ENCODE measurements around the gene CA10. TPM values are rescaled to one million over a fixed set of nuclear protein-coding genes. Genes with fewer than 3 reads are reported as not detected.

The CA10 gene
- total RNA-seq, 1 experiment from 2014 or later: 0.46 TPM

- Histone ChIP-seq H3K4me2 (ENCODE audit: insufficient read depth, insufficient read length, low read length) (no peak overlapping the region), H3K4ac (ENCODE audit: low read depth, low read length) (no peak overlapping the region), H3K9me3 (ENCODE audit: control insufficient read depth, low read depth, low read length) (no peaks in the 10 kb centered on the region), H3T11ph (ENCODE audit: low read length) (no peak overlapping the region), H3K4me1 (ENCODE audit: insufficient read depth, low read length) (no peaks in the 10 kb centered on the region), H2AFZ (ENCODE audit: low read length) (no peak overlapping the region), H3K56ac (ENCODE audit: insufficient read length, low read depth, low read length) (no peak overlapping the region), H2BK120ac (ENCODE audit: low read depth, low read length, poor library complexity, severe bottlenecking) (no peak overlapping the region), H3K23me2 (ENCODE audit: insufficient read length, low read depth, low read length, poor library complexity, severe bottlenecking) (no peaks in the 10 kb centered on the region), H2BK12ac (ENCODE audit: insufficient read length, low read depth, low read length) (no peak overlapping the region), H4K8ac (replicated peaks; ENCODE audit: insufficient read length, low read depth, low read length) (no peak overlapping the region), H2BK15ac (ENCODE audit: low read depth, low read length) (no peak overlapping the region), H2BK5ac (ENCODE audit: insufficient read length, low read length) (no peak overlapping the region), H2AK5ac (ENCODE audit: insufficient read length, low read length) (no peak overlapping the region), H4K20me1 (ENCODE audit: control insufficient read depth, insufficient read depth, insufficient read length) (no peaks in the 10 kb centered on the region), H3K27ac (ENCODE audit: insufficient read length, low read depth, low read length) (no peak overlapping the region), H3K79me2 (ENCODE audit: insufficient read depth, low read length) (no peaks in the 10 kb centered on the region), H3K23ac (ENCODE audit: insufficient read length, low read depth, low read length) (no peak overlapping the region), H3K18ac (ENCODE audit: insufficient read length, low read depth, low read length) (no peak overlapping the region), H3K27me3 (ENCODE audit: insufficient read depth, low read length) (no peaks in the 10 kb centered on the region), H3K14ac (ENCODE audit: insufficient read depth, low read length) (no peak overlapping the region), H3K9ac (ENCODE audit: extremely low read depth, insufficient read length, low read length) (no peak overlapping the region), H3K79me1 (ENCODE audit: insufficient read depth, low read depth, low read length, poor library complexity, severe bottlenecking) (no peaks in the 10 kb centered on the region), H2BK20ac (ENCODE audit: low read depth, low read length, poor library complexity, severe bottlenecking) (no peak overlapping the region), H4K5ac (ENCODE audit: insufficient read length, low read depth, low read length) (no peak overlapping the region), H4K91ac (ENCODE audit: insufficient read length, low read depth, low read length) (no peak overlapping the region)
- no peaks in the 10 kb centered on the region for H3K9me3 Mint-ChIP-seq
- H3K27me3 Mint-ChIP-seq (ENCODE audit: low read depth): peaks cover 6% of the 10 kb centered on the region
- H3K36me3 Mint-ChIP-seq (ENCODE audit: insufficient read depth in 1 of 3, low read depth in 3 of 3): no peaks in the 10 kb centered on the region
- DNase-seq: no peak
- no peak for TF ChIP-seq CTCF (conservative IDR thresholded peaks at IDR 0.05)
- no peak overlapping the region for H3K4me3 Mint-ChIP-seq
- H3K4me1 Mint-ChIP-seq: no peaks in the 10 kb centered on the region
- no CpG with 5 or more reads among the region's 1 CpG for WGBS (ENCODE audit: extremely low coverage, insufficient read length, low lambda C conversion rate)
- no peak overlapping the region for H3K27ac Mint-ChIP-seq
These were observed 356.0 kb downstream of the CA10 start for GRCh38 chr17:51802544-51802943.

Measured in H9 (cell line).